HepG2 (cell line): ENCODE results near the gene DLG4. TPM values are rescaled to one million over a fixed set of nuclear protein-coding genes. Genes with fewer than 3 reads are reported as not detected.
"Not testable (repeated sequence)": the region's sequence is repeated elsewhere in the genome, so short reads cannot be mapped to it uniquely, and the experiment has no call there.

ENCODE experiments used
- ATAC-seq: fragments of 200-7000 bp; cut with Tn5 transposase; 3 replicates; pipeline ENCODE4 v1.9.1; 2020; ENCODE audit warnings: mild to moderate bottlenecking, moderate library complexity
- BruUV-seq: library from RNA; stranded (reverse); fragments of 400-500 nt; replicated peaks from 2 replicates; lab custom pipeline; 2021; lab: Mats Ljungman, UMichigan
- CTCF ChIA-PET: fragments of 300-600 bp; formaldehyde crosslinking; extraction: SDS; loops from one replicate; lab custom pipeline; 2021; ENCODE audit warnings: low total read pairs, inconsistent platforms, low intra/inter-chr PET ratio; lab: Yijun Ruan, JAX
- POLR2A ChIA-PET: fragments of 350-600 bp; sonication (Branson Sonifier 250); formaldehyde crosslinking; loops from one replicate; lab custom pipeline; 2020; ENCODE audit warnings: antibody characterized with exemption, inconsistent platforms; lab: Yijun Ruan, JAX
- DNase-seq: peaks from one replicate; pipeline ENCODE4 v3.0.0-alpha.2; 2015; ENCODE audit warnings: low spot score
- FAIRE-seq: peaks from 3 replicates; lab custom pipeline; 2011; peaks lifted over from hg19 to GRCh38; lab: Jason Lieb, UNC
- H2AFZ ChIP-seq: one replicate; pipeline ENCODE4 v1.6.1; 2011; ENCODE audit warnings: low read length, inconsistent platforms
- H3K27ac ChIP-seq: fragments of 300-600 bp; 3 replicates; pipeline ENCODE4 v1.8.0; 2011; ENCODE audit warnings: mixed run types, mild to moderate bottlenecking, mixed read lengths, low read length, inconsistent platforms; ENCODE audit not compliant: insufficient read depth; ENCODE audit errors: extremely low read length
- H3K27me3 ChIP-seq, 2 experiments: fragments of 200-600 bp in 1 of 2; 2 replicates in 1 of 2; 3 replicates in 1 of 2; pipeline versions ENCODE4 v1.6.0 to v1.8.0; 2011; ENCODE audit warnings: low read length in 2 of 2, mild to moderate bottlenecking in 2 of 2, moderate library complexity in 2 of 2, inconsistent platforms in 1 of 2; ENCODE audit not compliant: insufficient read depth in 2 of 2, control insufficient read depth in 1 of 2
- H3K36me3 ChIP-seq, 2 experiments: fragments of 200-600 bp in 1 of 2; replicated peaks in 1 of 2; 2 replicates in 1 of 2; 3 replicates in 1 of 2; pipeline versions ENCODE4 v1.5.1 to v1.8.0; 2011; ENCODE audit warnings: low read length in 2 of 2, inconsistent platforms in 1 of 2; ENCODE audit not compliant: insufficient read depth in 2 of 2, control insufficient read depth in 1 of 2
- H3K4me1 ChIP-seq: 2 replicates; pipeline ENCODE4 v1.5.1; 2012; ENCODE audit warnings: low read length, inconsistent platforms; ENCODE audit not compliant: insufficient read depth
- H3K4me2 ChIP-seq: 2 replicates; pipeline ENCODE4 v1.6.0; 2011; ENCODE audit warnings: low read depth, low read length, inconsistent platforms
- H3K4me3 ChIP-seq, 3 experiments: fragments of 200-600 bp in 1 of 3; sonication (generic), shearing (Covaris generic) in 1 of 3; replicated peaks in 1 of 3; 2 replicates each; pipeline ENCODE4 v1.5.1; 2011 to 2016; ENCODE audit warnings: low read length in 3 of 3, inconsistent platforms in 2 of 3, low read depth in 2 of 3, mild to moderate bottlenecking in 2 of 3, control low read depth in 1 of 3, mixed read lengths in 1 of 3; ENCODE audit not compliant: insufficient read depth in 1 of 3
- H3K79me2 ChIP-seq: one replicate; pipeline ENCODE4 v1.6.1; 2011; ENCODE audit warnings: low read length, inconsistent platforms; ENCODE audit not compliant: insufficient read depth
- H3K9ac ChIP-seq: 2 replicates; pipeline ENCODE4 v1.6.0; 2011; ENCODE audit warnings: mild to moderate bottlenecking, low read depth, low read length, inconsistent platforms; ENCODE audit not compliant: insufficient read depth
- H3K9me3 ChIP-seq: 2 replicates; pipeline ENCODE4 v1.5.1; 2012; ENCODE audit warnings: mild to moderate bottlenecking, low read length
- H4K20me1 ChIP-seq: 2 replicates; pipeline ENCODE4 v1.6.0; 2011; ENCODE audit warnings: inconsistent platforms, mild to moderate bottlenecking, low read length, moderate library complexity; ENCODE audit not compliant: insufficient read depth
- HOXD1 ChIP-seq: sonication (generic); formaldehyde crosslinking; IDR thresholded peaks from 2 replicates; pipeline ENCODE4 v1.5.0; 2020; ENCODE audit warnings: missing genetic modification reagents
- JDP2 ChIP-seq: sonication (generic); formaldehyde crosslinking; IDR thresholded peaks from 2 replicates; pipeline ENCODE4 v1.8.1; 2022; ENCODE audit warnings: missing genetic modification reagents, borderline replicate concordance
- KDM4B ChIP-seq: sonication (generic); formaldehyde crosslinking; IDR thresholded peaks from 2 replicates; pipeline ENCODE4 v1.4.0; 2020; ENCODE audit warnings: missing genetic modification reagents
- MXD3 ChIP-seq: IDR thresholded peaks from 2 replicates; pipeline ENCODE4 v1.6.1; 2016; ENCODE audit warnings: mild to moderate bottlenecking, missing biosample characterization, missing genetic modification reagents
- MYC ChIP-seq: sonication (generic); formaldehyde crosslinking; IDR thresholded peaks from 2 replicates; pipeline ENCODE4 v1.9.0; 2021; ENCODE audit warnings: missing genetic modification reagents, borderline replicate concordance
- MYNN ChIP-seq: sonication (generic); formaldehyde crosslinking; IDR thresholded peaks from 2 replicates; pipeline ENCODE4 v1.4.0; 2020; ENCODE audit warnings: mild to moderate bottlenecking, low read depth, missing genetic modification reagents
- NFE2 ChIP-seq: sonication (generic); formaldehyde crosslinking; IDR thresholded peaks from 2 replicates; pipeline ENCODE4 v1.4.0; 2020; ENCODE audit warnings: missing genetic modification reagents
- NKX3-1 ChIP-seq: sonication (generic); formaldehyde crosslinking; IDR thresholded peaks from 2 replicates; pipeline ENCODE4 v1.5.0; 2020; ENCODE audit warnings: missing genetic modification reagents
- RNF2 ChIP-seq: fragments of 450-650 bp; conservative IDR thresholded peaks from 2 replicates; pipeline ENCODE4 v1.6.1; 2016; ENCODE audit warnings: low read depth
- SOX6 ChIP-seq, 2 experiments: fragments of 450-650 bp in 1 of 2; sonication (generic) in 1 of 2; formaldehyde crosslinking in 1 of 2; IDR thresholded peaks; 2 replicates each; pipeline versions ENCODE4 v1.4.0 to v1.6.1; 2017 to 2020; ENCODE audit warnings: antibody characterized with exemption in 1 of 2, mild to moderate bottlenecking in 1 of 2, missing genetic modification reagents in 1 of 2
- SRSF1 ChIP-seq: fragments of 200-400 bp; formaldehyde crosslinking; optimal IDR thresholded peaks from 2 replicates; pipeline ENCODE3; 2017; ENCODE audit warnings: mild to moderate bottlenecking, low read depth, low read length, moderate library complexity
- ZNF749 ChIP-seq: sonication (generic); formaldehyde crosslinking; IDR thresholded peaks from 2 replicates; pipeline ENCODE4 v1.8.0; 2022; ENCODE audit warnings: mild to moderate bottlenecking, missing genetic modification reagents, moderate library complexity, borderline replicate concordance
- ZNF75D ChIP-seq: sonication (generic); formaldehyde crosslinking; IDR thresholded peaks from 2 replicates; pipeline ENCODE4 v1.8.1; 2023; ENCODE audit warnings: missing genetic modification reagents, mild to moderate bottlenecking, borderline replicate concordance
- WGBS: methylation state at CpG from one replicate; pipeline ENCODE4 v1.1.6; 2017; ENCODE audit warnings: low lambda C conversion rate; 5-methylcytosine and 5-hydroxymethylcytosine counted together
- in situ Hi-C: cut with HindIII; loops from 2 replicates; pipeline ENCODE4 v1.10.0; 2017; ENCODE audit warnings: low pct_unique_long_range_greater_than_20kb; ENCODE audit not compliant: extremely low pct_ligation_motif_present
- intact Hi-C: fragments of 100-400 bp; cut with micrococcal nuclease; formaldehyde crosslinking; loops from one replicate; pipeline ENCODE4 v1.10.0; 2022; ENCODE audit not compliant: unreplicated experiment
- polyA plus RNA-seq, 8 experiments: library from polyadenylated mRNA; depleted of rRNA in 3 of 8; stranded (reverse) in 7 of 8; unstranded in 1 of 8; fragments of >200 nt; fragmentation: Illumina TruSeq in 4 of 8; extraction: Trizol in 4 of 8; gene quantifications; 2 replicates each; pipeline versions ENCODE4 v1.2.1 to v1.2.3, GENCODE V29; 2011 to 2016; ENCODE audit warnings: low read depth in 4 of 8, missing spikeins in 1 of 8, mixed read lengths in 1 of 8; ENCODE audit not compliant: insufficient read depth in 1 of 8
- total RNA-seq, 5 experiments: library from RNA; depleted of rRNA; stranded (reverse); fragments of >200 nt; fragmentation: Illumina TruSeq; extraction: Trizol; gene quantifications; 2 replicates each; pipeline ENCODE4 v1.2.3, GENCODE V29; 2016; ENCODE audit warnings: low read depth in 1 of 5
- TF ChIP-seq, protein P1 (sequence below): sonication (generic); formaldehyde crosslinking; IDR thresholded peaks from 2 replicates; pipeline ENCODE4 v1.4.0; 2020; ENCODE audit warnings: missing genetic modification reagents

DLG4 gene
- total and polyA plus RNA-seq, 2 of the 13 experiments (the other 11 are each of a cell fraction or from before 2014, with no cell fraction given) = 0.71 to 4.3 TPM

DNA sequence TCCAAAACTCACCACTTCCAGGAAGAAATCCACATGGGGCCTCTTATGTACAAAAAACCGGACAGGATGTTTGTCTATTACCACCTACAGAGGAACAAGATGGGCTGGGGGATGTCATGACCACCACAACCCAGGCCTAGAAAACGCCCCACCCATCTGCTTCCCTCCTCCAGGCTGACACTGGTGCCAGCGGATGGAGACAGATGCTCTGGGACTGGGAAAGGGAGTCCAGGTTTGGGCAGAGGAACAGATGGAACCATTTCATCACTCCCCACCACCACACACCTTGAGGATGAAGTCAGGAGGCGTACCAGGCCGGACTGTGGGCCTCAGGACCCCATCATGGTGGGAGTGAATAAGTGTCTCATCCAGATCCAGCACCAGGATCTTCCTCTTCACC is 27.1 kb upstream of the DLG4 start:
- H3K27me3 ChIP-seq = no peaks in the 10 kb centered on the region; a peak in 1 of 5 replicates
- no peaks in the 10 kb centered on the region for H3K9me3 ChIP-seq
- no peak overlapping the region for H3K9ac ChIP-seq
- no peak overlapping the region for H2AFZ ChIP-seq
- ChIA-PET POLR2A (no interaction called here), CTCF (no interaction called here)
- no peaks in the 10 kb centered on the region for H4K20me1 ChIP-seq
- peaks cover 5 to 27% of the 10 kb centered on the region in 2 experiments; a peak in 4 of 5 replicates for H3K36me3 ChIP-seq
- H3K27ac ChIP-seq = no peak overlapping the region
- in situ Hi-C loops (no loop called here), intact Hi-C loops (no loop called here)
- H3K4me2 ChIP-seq = no peak overlapping the region
- ATAC-seq (no peak), DNase-seq (no peak), FAIRE-seq (no peak)
- H3K4me1 ChIP-seq = peaks cover 28% of the 10 kb centered on the region
- H3K79me2 ChIP-seq = peaks cover 44% of the 10 kb centered on the region
- TF ChIP-seq JDP2 (CRISPR knock-in tag) = no peak
- no peak for TF ChIP-seq MYNN (CRISPR knock-in tag)
- TF ChIP-seq KDM4B (CRISPR knock-in tag) = no peak
- no peak for TF ChIP-seq MXD3 (CRISPR knock-in tag)
- TF ChIP-seq SRSF1 = no peak
- TF ChIP-seq, protein P1, sequence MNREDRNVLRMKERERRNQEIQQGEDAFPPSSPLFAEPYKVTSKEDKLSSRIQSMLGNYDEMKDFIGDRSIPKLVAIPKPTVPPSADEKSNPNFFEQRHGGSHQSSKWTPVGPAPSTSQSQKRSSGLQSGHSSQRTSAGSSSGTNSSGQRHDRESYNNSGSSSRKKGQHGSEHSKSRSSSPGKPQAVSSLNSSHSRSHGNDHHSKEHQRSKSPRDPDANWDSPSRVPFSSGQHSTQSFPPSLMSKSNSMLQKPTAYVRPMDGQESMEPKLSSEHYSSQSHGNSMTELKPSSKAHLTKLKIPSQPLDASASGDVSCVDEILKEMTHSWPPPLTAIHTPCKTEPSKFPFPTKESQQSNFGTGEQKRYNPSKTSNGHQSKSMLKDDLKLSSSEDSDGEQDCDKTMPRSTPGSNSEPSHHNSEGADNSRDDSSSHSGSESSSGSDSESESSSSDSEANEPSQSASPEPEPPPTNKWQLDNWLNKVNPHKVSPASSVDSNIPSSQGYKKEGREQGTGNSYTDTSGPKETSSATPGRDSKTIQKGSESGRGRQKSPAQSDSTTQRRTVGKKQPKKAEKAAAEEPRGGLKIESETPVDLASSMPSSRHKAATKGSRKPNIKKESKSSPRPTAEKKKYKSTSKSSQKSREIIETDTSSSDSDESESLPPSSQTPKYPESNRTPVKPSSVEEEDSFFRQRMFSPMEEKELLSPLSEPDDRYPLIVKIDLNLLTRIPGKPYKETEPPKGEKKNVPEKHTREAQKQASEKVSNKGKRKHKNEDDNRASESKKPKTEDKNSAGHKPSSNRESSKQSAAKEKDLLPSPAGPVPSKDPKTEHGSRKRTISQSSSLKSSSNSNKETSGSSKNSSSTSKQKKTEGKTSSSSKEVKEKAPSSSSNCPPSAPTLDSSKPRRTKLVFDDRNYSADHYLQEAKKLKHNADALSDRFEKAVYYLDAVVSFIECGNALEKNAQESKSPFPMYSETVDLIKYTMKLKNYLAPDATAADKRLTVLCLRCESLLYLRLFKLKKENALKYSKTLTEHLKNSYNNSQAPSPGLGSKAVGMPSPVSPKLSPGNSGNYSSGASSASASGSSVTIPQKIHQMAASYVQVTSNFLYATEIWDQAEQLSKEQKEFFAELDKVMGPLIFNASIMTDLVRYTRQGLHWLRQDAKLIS (CRISPR knock-in tag) = no peak
- no peak for TF ChIP-seq NKX3-1
- no peak for TF ChIP-seq RNF2
- TF ChIP-seq NFE2 (CRISPR knock-in tag) = no peak
- TF ChIP-seq ZNF749 (CRISPR knock-in tag) = no peak
- no peak for TF ChIP-seq SOX6 (IDR thresholded peaks at IDR 0.05)
- TF ChIP-seq SOX6 (CRISPR knock-in tag; IDR thresholded peaks at IDR 0.05) = no peak
- no peak for TF ChIP-seq MYC (CRISPR knock-in tag)
- no peak for TF ChIP-seq HOXD1 (CRISPR knock-in tag)
- TF ChIP-seq ZNF75D = no peak
- no TSS peak for BruUV-seq
- WGBS = 95% methylated on average over 5 of the region's 5 CpGs
- H3K4me3 ChIP-seq = no peak overlapping the region

DNA sequence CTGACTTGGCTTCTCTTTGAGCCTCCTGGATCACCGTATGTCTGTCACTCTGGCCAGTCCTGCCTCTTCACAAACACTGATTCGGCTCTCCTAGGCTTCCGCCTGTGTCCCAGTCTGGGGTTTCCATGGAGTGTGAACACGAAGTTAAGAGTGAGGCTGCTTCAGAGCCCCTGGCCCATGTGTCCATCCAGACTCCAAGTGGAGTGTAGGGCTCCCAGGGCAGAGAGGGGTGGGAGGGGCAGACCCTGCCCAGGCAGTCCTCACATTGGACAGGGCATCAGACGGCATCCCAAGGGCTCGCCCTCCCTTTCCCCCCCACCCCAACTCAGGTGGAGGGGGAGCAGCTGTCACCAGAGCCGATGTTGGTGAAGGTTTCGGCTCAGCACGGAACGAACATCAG is 24.2 kb upstream of the DLG4 start:
- CTCF ChIA-PET = interaction anchor here (1.6 kb wide), 1 partner anchor 52 kb away, joined by 11 read pairs; no protein-coding TSS in a partner anchor
- H3K27ac ChIP-seq, DNase-seq, H3K9ac ChIP-seq, H2AFZ ChIP-seq, H4K20me1 ChIP-seq, FAIRE-seq, H3K4me3 ChIP-seq, H3K9me3 ChIP-seq, BruUV-seq, ATAC-seq, H3K4me2 ChIP-seq, in situ Hi-C loops, H3K27me3 ChIP-seq: not testable (repeated sequence)
- peaks cover 42% of the 10 kb centered on the region for H3K79me2 ChIP-seq
- peaks cover 28% of the 10 kb centered on the region for H3K4me1 ChIP-seq
- intact Hi-C loops = loop anchor here (5.0 kb wide), 1 partner anchor 38 kb away; the partner anchor contains the start of gene SLC2A4
- POLR2A ChIA-PET = interaction anchor here (1.1 to 1.5 kb wide), 2 partner anchors 69 to 129 kb away, joined by 4 read pairs; partner anchors contain the start of gene ASGR2
- 96% methylated on average over 10 of the region's 10 CpGs for WGBS
- peaks cover 5 to 27% of the 10 kb centered on the region in 2 experiments; a peak in 4 of 5 replicates for H3K36me3 ChIP-seq
